Measurements from ENCODE around the gene NEK11.

- TF ChIP-seq GATA2 (IDR thresholded peaks at IDR 0.05; ENCODE audit: low read depth, low read length) (no peak), GATA3 (IDR thresholded peaks at IDR 0.05; ENCODE audit: low read depth, low read length) (no peak)
These were observed 355.0 kb downstream of the NEK11 start, which contains the start of gene NUDT16 for GRCh38 chr3:131381445-131382291.
